IMR-90 (cell line): ENCODE data around the gene UTP18.

Source experiments
- CEBPB ChIP-seq: IDR thresholded peaks from 2 replicates; pipeline ENCODE4 v1.6.1; 2012; ENCODE audit warnings: low read depth, low read length, improper control_type of control experiment
- CHD1 ChIP-seq: IDR thresholded peaks from 2 replicates; pipeline ENCODE4 v1.6.1; 2012; ENCODE audit warnings: low read depth, low read length, improper control_type of control experiment
- MAFK ChIP-seq: IDR thresholded peaks from 2 replicates; pipeline ENCODE4 v1.6.1; 2012; ENCODE audit warnings: low read depth, low read length, improper control_type of control experiment
- MXI1 ChIP-seq: IDR thresholded peaks from 2 replicates; pipeline ENCODE4 v1.6.1; 2012; ENCODE audit warnings: low read depth, mild to moderate bottlenecking, low read length, moderate library complexity, borderline replicate concordance
- NFE2L2 ChIP-seq: fragments of 150-350 bp; IDR thresholded peaks from 2 replicates; pipeline ENCODE4 v1.6.1; 2016; ENCODE audit warnings: low read depth, mild to moderate bottlenecking, low read length
- POLR2A ChIP-seq: IDR thresholded peaks from 2 replicates; pipeline ENCODE4 v1.6.1; 2012; ENCODE audit warnings: mild to moderate bottlenecking, low read depth, low read length
- RCOR1 ChIP-seq: IDR thresholded peaks from 2 replicates; pipeline ENCODE4 v1.6.1; 2012; ENCODE audit warnings: mild to moderate bottlenecking, low read length, improper control_type of control experiment; ENCODE audit not compliant: insufficient replicate concordance
- RFX5 ChIP-seq: IDR thresholded peaks from 2 replicates; pipeline ENCODE4 v1.8.0; 2012; ENCODE audit warnings: low read depth, mild to moderate bottlenecking, low read length, moderate library complexity
- SMC3 ChIP-seq: fragments of 150-350 bp; IDR thresholded peaks from 2 replicates; pipeline ENCODE4 v1.6.1; 2016; ENCODE audit warnings: low read depth, mild to moderate bottlenecking, antibody characterized with exemption, low read length, moderate library complexity
- USF2 ChIP-seq: fragments of 150-350 bp; IDR thresholded peaks from 2 replicates; pipeline ENCODE4 v1.6.1; 2017; ENCODE audit warnings: mild to moderate bottlenecking, antibody characterized with exemption, low read length, low read depth
- TF ChIP-seq, protein P1 (sequence below): conservative IDR thresholded peaks from 2 replicates; pipeline ENCODE4 v1.5.1; 2012; ENCODE audit warnings: mild to moderate bottlenecking, low read depth, low read length, improper control_type of control experiment

DNA sequence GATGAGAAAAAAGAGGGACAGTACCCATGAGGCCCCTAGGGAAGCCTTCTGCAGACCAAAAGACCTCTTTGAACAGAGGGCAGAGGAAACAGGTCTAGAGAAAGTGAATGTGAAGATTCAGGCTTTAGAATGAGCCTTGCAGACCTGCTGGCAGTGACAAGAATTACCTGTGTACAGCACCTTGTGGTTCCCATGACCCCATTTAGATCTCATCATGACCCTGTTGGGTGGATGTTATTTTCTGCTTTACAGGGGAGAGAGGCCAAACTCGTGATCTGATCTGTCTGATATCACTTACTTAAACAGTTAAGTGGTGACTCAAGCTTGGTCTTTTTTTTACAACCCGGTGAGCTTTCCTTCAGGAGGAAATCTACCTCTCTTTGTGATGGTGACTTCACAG, 81.9 kb downstream of the UTP18 start:
- TF ChIP-seq POLR2A (no peak), CEBPB (no peak), RCOR1 (no peak), NFE2L2 (no peak), USF2 (no peak), SMC3 (no peak), MAFK (no peak), CHD1 (no peak), MXI1 (no peak), RFX5 (no peak)
- TF ChIP-seq, protein P1, sequence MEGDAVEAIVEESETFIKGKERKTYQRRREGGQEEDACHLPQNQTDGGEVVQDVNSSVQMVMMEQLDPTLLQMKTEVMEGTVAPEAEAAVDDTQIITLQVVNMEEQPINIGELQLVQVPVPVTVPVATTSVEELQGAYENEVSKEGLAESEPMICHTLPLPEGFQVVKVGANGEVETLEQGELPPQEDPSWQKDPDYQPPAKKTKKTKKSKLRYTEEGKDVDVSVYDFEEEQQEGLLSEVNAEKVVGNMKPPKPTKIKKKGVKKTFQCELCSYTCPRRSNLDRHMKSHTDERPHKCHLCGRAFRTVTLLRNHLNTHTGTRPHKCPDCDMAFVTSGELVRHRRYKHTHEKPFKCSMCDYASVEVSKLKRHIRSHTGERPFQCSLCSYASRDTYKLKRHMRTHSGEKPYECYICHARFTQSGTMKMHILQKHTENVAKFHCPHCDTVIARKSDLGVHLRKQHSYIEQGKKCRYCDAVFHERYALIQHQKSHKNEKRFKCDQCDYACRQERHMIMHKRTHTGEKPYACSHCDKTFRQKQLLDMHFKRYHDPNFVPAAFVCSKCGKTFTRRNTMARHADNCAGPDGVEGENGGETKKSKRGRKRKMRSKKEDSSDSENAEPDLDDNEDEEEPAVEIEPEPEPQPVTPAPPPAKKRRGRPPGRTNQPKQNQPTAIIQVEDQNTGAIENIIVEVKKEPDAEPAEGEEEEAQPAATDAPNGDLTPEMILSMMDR: no peak
